Muscle of back (tissue), 11 donors: ENCODE results near the gene MED27. TPM values are rescaled to one million over a fixed set of nuclear protein-coding genes. Genes with fewer than 3 reads are reported as not detected.

Source experiments
- DNase-seq, 3 donors: peaks; one replicate each; pipeline versions ENCODE4 v3.0.0 to v3.0.0-alpha.2; 2013
- polyA plus RNA-seq, 10 donors: library from polyadenylated mRNA; unstranded; fragments of 120-200 nt; gene quantifications; one replicate each; pipeline ENCODE4 v1.2.1, GENCODE V29; 2013; ENCODE audit not compliant: insufficient read length in 10 of 10

MED27 gene
- polyA plus RNA-seq, 10 donors, result 11.1 to 15.3 (median 12.6) TPM

- DNase-seq, result no peak
Measured at GRCh38 chr9:132001567-132001966, 78.1 kb downstream of the MED27 start.

GRCh38 chr9:132000659-132001058 lies 79.0 kb downstream of the MED27 start:
- no peak for DNase-seq

- no peak for DNase-seq
Measured at GRCh38 chr9:131999692-132000551, 79.7 kb downstream of the MED27 start.

DNA sequence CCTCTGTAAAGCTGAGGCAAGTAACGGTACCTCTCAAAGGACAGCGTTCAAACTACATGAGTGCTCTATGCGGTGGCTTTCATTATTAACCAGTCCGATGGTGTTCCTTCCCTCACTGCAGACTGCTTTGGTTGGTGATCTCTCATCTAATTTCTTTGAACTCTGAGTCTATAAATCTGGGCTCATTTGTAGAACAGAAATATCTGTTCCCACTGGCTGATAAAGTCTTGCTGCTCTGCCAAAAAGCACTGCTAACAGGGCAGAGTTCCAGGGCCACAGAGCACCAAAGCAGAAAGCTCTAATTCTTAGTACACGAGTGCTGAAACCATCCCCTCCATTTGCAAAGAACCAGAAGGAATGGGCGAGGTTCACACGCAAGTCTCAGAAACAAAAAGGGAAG lies 81.9 kb downstream of the MED27 start:
- DNase-seq, result peak in 2 of 3 donors; percentile 33 to 52

- no peak for DNase-seq
Measured at GRCh38 chr9:131997076-131997475, 82.6 kb downstream of the MED27 start.

DNA sequence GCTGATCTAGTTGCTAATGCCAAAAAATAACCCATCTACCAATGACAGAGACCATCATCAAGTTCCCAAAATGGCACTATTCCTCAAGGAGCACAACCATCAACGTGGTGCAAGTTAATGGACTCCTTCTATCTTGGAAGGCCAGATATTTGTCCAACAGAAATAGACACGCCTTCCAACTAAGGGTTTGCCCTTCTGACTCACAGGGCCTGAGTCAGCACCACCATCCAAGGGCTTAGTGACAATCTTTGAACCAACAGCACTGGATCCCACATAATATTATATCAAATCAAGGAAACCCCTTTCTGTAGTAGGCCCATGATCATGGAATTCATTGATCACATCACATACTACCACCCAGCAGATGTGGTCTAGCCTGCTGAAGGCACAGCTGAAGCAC lies 84.3 kb downstream of the MED27 start:
- DNase-seq, result no peak

DNA sequence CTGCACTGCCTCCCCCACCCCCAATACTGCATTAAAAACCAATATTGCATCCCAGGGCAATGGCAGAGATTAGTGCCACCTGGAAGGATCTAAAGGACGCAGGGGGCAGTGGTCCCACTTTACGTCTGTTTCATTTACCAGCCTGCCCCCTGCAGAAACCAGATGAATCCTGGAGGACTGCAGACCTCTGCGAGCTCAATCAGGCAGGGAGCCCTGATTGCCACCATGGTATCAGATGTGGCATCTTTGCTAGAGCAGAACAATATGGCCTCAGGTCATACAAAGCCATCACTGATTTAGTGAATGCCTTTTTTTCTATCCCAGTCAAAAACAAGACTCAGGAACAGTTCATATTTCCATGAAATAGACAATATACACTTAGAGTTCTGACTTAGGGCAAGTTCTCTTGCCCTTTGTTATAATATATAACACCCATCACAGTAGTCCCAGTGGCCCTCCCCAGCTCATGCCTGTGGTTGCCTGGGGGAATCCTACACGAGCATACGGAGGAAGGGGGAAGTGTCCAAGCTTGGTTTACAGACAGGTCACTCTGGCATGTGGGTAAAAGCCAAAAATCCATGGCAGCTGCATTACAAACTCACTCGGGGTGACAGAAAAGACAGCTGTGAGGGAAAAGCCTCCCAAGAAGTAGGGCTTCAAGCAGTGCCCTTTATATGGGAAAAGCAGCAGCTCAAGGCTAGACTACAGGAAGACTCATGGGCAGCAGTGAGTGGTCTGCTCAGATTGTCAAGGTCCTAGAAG lies 85.1 kb downstream of the MED27 start:
- DNase-seq, result no peak

DNA sequence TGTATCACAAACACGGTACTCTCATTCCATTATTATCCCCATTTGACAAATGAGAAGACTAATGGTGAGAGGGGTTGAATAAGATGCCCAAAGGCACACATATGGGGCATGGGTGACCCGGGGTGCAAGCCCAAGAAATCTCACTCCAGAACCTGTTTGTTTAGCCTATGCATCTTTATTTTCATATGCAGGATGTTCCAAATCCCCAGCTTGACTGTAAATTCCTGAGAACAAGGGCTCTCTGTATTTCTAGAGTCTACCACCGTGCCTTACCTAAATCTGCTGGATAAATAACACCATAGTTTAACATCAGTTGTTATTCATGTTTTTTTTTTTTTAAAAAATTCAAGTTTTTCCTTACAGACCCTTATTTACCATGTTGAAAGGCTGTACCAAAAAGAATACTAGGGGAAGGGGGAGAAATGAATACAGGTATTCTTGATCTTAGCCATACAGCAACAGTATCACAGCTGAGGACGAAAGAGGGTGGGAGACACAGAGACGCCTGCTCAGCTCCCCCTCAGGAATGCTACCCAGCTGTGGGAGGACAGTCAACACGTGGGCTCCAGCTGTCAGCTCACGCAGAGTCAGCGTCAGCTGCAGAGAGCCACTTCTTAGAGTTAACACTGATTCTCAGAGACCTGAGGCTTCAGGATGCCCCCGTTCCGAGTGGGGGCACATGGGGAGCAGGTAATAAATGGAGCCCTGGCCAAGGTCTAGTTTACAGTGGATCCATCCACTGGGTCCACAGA lies 86.6 kb downstream of the MED27 start:
- DNase-seq, result peak in 2 of 3 donors; percentile 26 to 60

GRCh38 chr9:131987232-131987631 lies 92.4 kb downstream of the MED27 start:
- no peak for DNase-seq

DNA sequence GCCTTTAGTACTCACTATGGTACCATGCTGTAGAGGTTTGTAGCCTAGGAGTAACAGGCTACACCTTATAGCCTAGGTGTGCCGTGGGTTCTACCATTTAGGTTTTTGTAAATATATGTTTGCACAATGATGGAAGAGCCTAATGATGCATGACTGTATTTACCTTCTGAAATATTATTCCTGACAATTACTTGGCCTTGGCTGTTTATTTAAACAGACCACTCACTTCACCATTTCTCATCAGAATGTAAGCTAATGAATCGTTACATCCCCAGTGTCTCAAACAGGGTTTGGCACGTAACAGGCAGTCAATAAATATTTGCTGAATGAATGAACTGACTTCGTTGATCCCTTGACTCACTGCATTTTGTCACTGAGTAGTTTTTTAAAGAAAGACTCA lies 93.1 kb downstream of the MED27 start:
- no peak for DNase-seq

- DNase-seq, result no peak
Measured at GRCh38 chr9:131986089-131986488, 93.6 kb downstream of the MED27 start.

DNA sequence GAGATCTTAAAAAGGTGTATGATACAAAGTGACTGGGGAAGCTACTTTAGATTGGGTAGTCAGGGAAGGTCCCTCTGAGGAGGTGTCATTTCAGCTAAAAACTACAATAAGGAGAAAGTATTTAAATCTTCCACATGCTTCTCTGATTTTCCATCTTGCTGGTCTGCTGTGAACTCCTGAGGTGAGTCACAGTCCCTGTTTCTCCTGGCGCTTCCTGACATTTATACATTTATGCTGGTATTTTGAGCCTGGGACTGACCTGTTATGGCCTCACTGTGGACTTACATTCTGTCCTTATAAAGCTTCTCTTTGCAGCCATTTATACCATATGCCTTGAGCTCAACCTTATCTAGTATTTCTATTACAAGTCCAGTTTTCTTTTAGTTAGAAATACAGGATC lies 95.1 kb downstream of the MED27 start:
- DNase-seq, result no peak

DNA sequence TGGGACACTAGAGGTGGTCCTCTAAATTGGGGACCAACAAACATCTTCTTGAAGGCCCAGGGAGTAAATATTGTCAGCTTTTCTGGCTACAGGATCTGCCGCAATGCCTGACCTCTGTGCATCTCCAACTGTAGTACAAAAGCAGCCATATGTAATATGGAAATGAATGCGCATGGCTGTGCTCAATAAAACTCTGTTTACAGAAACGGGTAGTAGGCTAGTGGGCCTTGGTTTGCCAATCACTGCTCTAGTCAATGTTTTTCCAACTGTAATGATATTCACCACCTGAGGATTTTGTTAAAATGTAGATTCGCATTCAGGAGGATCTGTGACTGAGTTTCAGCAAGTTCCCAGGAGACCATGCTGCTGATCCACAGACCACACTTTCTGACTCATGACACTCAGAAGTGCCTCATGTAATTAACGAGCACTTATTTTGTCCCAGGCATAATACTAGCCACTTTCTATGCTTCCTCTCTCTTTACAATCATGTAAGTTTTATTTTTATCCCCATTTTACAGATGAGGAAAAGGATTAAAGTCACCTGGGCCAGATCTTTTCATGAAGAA lies 96.9 kb downstream of the MED27 start:
- DNase-seq, result no peak

GRCh38 chr9:131982102-131982501 lies 97.6 kb downstream of the MED27 start:
- DNase-seq, result no peak

- DNase-seq, result peak in 2 of 3 donors; percentile 22 to 63
Measured at GRCh38 chr9:131981116-131981776, 98.4 kb downstream of the MED27 start.

GRCh38 chr9:131980267-131981016 lies 99.2 kb downstream of the MED27 start:
- DNase-seq, result no peak

DNA sequence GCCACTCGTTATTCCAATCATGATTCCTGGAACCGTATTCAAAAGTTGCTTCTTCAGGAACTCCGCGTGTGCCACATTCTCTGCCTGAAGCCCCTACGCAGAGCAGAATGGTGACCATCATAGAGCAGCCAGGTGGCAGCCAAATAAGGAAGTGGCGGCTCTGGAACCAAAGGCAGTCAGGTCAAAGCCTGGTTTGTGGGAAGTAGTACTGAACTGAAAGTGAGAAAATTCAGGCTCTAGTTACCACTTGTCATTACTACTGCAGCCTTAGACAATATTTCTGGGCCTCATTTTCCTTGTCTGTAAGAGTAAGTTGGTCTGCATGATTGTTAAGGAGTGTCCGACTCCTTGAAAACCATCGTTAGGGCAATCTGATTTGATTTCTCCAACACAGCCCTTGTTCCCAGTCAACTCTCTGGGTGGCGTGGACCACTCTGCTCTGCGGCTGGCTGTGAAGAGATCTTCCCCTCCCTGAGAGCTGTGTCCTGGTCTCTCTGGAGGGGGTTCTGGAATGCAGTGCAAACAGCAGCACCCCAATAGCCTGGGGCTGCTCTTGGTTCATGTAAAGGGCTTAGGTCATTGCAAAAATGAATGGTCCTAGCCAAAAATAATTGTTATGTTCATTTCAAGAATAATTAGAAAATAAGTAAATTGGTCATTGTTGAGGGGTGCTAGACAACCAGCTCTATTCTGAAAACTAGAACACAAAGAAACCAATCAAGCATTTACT lies 102.4 kb downstream of the MED27 start:
- DNase-seq, result no peak

DNA sequence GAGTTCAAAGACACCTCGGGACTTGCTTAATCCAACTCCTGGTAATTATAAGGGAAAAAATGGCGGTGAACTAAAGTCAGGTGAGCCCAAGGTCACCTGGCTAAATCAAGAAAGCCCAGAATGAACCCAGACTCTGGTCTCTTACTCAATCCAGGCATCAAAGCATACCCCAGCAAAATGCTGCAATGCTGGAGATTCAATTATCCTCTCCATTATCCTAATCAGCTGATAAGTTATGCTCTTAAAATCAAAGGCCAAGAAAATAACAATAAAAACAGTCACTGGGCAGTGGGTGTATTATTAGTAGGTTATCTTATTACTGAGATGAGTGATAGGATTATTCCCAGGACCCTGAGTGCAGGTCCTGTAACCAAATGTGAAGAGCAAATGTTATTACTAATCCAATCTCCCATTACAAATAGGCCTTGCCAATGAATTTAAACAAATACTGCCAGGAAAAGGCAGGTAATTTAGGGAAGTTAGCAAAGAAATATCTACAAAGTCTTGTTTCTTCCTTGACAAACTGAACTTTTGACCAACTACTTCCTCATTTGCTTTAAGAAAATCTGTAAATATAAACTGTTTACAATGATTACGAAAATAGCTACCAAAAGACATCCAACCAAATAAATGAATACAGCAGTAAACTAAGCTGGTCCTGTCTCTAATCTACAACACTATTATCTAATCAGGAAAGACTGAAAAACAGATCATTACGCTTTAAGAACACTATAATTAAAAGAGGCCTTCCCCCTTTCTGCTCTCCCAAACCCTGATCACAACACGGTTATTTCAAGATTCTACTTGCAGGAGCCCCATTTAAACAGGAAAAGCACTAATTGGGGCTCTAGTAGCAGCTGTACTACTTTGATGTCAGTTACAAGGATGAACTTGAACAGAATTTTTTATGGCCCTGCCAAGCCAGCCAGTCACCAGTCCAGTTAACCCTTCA lies 103.2 kb downstream of the MED27 start:
- no peak for DNase-seq

DNA sequence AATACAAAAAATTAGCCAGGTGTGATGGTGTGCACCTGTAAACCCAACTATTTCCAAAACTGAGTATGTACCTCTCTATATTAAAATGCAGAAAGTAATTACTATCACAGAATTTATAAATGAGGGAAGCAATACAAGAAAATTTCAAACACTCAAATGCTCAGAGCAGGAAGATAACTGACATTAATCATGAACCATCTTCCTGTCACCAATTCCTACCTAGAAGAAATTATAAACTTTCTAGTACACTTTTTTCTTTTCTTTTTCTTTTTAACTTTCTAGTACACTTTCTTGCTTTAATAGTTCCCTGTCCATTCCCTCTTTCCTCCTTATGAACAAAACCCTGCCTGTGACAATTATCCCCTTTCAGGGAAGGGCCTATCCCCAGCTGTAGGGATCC lies 106.8 kb downstream of the MED27 start:
- no peak for DNase-seq
